ENCODE data around the gene IGSF21. TPM values are rescaled to one million over a fixed set of nuclear protein-coding genes. Genes with fewer than 3 reads are reported as not detected.

IGSF21 gene
- total RNA-seq, 1 donor: not detected

DNA sequence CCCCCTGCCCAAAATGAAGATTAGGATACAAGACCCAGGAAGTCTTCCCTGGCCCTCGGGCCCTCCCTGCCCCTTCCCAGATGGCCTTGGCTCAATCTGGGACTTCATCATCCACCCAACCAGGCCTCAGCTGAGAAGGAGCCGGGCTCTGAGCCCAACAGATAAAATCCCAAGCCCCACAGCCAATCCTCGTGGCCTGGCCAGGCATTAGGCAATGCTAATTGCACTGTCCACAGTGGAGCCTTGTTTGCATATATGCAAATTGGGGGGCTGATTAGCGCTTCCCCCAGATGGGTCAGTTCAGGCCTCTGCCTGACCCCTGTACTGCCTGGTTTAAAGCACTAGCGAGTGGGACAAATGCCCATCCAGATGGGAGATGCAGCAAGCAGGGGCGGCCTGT, 34.9 kb downstream of the IGSF21 start:
- TF ChIP-seq, protein P1, sequence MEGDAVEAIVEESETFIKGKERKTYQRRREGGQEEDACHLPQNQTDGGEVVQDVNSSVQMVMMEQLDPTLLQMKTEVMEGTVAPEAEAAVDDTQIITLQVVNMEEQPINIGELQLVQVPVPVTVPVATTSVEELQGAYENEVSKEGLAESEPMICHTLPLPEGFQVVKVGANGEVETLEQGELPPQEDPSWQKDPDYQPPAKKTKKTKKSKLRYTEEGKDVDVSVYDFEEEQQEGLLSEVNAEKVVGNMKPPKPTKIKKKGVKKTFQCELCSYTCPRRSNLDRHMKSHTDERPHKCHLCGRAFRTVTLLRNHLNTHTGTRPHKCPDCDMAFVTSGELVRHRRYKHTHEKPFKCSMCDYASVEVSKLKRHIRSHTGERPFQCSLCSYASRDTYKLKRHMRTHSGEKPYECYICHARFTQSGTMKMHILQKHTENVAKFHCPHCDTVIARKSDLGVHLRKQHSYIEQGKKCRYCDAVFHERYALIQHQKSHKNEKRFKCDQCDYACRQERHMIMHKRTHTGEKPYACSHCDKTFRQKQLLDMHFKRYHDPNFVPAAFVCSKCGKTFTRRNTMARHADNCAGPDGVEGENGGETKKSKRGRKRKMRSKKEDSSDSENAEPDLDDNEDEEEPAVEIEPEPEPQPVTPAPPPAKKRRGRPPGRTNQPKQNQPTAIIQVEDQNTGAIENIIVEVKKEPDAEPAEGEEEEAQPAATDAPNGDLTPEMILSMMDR (IDR thresholded peaks at IDR 0.05; ENCODE audit: insufficient read depth, low read length): no peak
- H3K4me3 ChIP-seq (ENCODE audit: low read depth, low read length): no peak overlapping the region
- DNase-seq (ENCODE audit: low read depth): no peak

DNA sequence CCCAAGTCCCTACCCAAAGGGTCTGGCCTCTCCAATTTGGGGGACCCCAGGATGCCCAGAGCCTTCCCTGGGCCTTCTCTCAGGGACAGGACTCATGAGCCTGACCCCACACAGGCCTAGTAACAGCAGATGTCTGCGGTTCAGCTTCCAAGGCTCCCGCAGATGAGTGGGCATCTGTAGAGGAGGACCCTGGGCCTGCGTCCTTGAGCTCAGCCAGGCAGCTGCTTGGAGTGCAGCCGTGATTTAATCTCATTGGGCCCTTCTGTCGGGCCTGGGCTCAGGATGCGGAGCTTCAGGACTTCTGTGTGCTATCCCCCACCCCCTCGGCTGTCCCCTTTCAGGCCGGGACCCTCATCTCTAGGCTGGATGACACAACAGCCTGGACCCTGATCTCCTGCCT, 35.4 kb downstream of the IGSF21 start:
- no peak for DNase-seq (ENCODE audit: low read depth)
- H3K4me3 ChIP-seq (ENCODE audit: low read depth, low read length): no peak overlapping the region
- TF ChIP-seq, protein P1 (IDR thresholded peaks at IDR 0.05; ENCODE audit: insufficient read depth, low read length): no peak

DNA sequence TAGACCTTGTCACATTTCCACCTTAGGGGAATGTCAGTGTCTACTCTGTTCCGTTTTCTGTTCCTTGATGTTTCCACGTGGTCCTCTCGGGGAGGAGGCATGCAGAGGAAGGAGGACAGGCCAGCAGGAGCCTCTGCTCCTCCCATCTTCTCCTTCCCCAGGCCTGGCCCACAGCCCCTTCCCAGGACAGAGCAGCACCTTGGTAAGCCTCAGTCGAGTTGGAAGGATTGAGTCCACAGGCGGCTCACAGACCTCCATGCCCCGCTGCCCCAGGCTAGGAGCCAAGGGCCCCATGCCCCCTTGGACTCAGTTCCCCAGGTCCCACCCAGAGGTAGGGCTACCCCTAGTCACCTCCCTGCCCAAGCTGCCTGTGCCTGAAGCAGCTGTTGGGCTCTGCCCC, 36.5 kb downstream of the IGSF21 start:
- TF ChIP-seq, protein P1 (IDR thresholded peaks at IDR 0.05; ENCODE audit: insufficient read depth, low read length): no peak
- DNase-seq (ENCODE audit: low read depth): no peak
- no peak overlapping the region for H3K4me3 ChIP-seq (ENCODE audit: low read depth, low read length)

DNA sequence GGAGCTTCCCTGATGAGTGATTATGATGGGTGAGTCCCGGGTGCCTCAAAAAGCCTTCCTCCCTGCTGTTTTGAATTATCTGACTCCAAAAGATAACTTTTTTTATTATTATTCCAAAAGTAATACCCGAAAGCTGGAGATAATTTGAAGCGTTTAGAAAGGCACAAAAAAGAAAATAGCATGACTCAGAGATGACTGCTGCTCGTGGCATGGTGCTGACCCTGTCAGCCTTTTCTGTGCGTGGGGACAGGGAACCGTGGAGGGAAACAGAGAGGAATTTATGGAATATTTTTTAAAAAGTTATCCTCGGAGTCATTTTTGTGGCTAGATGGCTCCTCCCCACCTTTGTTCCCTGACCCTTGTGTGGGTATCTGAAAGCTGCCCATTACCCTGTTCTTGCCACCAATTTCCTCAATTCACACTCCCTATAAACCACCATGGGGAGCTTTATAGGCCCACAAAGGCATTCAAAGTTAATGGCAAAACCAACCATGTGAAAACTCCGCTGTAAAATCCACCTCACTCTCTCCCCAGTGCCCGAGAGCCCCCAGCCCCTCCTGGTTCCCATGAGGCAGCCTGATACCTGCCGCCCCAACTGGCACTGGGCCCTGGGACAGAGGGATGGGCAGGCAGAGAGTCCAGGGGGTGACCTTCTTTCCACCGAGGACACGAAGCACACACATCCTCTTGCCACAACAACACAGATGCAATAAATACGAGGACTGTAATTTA, 37.5 kb downstream of the IGSF21 start:
- TF ChIP-seq, protein P1 (IDR thresholded peaks at IDR 0.05; ENCODE audit: insufficient read depth, low read length): no peak
- no peak overlapping the region for H3K4me3 ChIP-seq (ENCODE audit: low read depth, low read length)
- no peak for DNase-seq (ENCODE audit: low read depth)

DNA sequence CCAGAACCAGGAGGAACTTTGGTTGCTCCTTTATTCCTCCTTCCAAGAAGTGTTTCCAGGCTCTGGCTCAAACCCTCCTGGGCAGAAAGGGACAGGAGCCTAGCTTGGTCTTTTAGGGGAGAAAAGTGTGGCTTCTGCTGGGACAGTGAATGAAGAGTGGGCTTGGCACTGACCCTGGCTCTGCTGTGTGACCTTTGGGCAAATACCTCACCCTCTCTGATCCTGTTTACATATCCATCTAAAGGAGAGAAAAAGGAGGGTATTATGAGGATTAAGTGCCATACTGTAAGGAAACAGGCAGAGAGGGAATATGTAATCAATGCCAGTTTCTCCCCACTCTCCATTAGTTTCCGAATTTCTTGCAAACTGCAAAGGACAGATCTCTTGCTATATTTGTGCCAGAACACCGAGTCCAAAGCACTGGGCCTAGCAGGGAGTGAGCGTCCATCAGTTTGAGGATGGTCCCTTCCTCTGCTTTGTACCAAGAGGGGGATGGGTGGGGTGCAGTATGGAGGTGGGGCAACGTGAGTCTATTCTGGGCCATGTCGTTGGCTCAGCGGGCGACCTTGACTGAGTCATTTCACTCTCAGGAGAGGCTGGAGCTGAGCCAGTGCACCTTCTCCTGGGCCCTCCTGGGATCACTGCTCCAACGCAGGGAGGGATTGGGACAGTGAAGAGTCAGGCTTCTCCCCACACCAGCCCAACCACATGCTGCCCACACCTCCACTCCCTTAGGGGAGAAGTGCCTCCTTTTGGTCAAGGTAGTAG, 38.4 kb downstream of the IGSF21 start:
- H3K4me3 ChIP-seq (ENCODE audit: low read depth, low read length): no peak overlapping the region
- DNase-seq (ENCODE audit: low read depth): no peak
- TF ChIP-seq, protein P1 (IDR thresholded peaks at IDR 0.05; ENCODE audit: insufficient read depth, low read length): no peak

DNA sequence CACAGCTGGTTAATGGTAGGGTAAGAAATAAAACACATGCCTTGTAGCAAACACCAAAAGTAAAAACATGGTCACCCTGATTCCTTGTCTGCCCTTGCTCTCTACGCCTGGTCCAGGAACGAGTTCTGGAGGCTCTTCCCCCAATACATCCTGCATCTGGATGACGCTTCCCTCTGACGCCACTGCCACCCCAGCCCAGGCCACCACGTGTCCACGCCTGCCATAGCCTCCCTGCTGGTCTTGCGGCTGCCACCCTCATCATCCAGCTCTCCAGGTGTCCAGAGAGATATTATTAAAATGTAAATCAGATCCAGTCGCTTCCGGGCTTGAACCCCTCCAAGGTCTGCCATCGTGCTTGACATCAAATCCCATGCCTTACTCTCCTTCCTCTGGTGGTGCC, 39.3 kb downstream of the IGSF21 start:
- TF ChIP-seq, protein P1 (IDR thresholded peaks at IDR 0.05; ENCODE audit: insufficient read depth, low read length): no peak
- DNase-seq (ENCODE audit: low read depth): no peak
- no peak overlapping the region for H3K4me3 ChIP-seq (ENCODE audit: low read depth, low read length)

Measured in fibroblast of the aortic adventitia (primary cell).